Measurements from ENCODE around the gene FAM171A1. TPM values are rescaled to one million over a fixed set of nuclear protein-coding genes. Genes with fewer than 3 reads are reported as not detected.

The FAM171A1 gene
- total and polyA plus RNA-seq, 7 donors, result 4.3 to 29.0 (median 7.2) TPM

DNA sequence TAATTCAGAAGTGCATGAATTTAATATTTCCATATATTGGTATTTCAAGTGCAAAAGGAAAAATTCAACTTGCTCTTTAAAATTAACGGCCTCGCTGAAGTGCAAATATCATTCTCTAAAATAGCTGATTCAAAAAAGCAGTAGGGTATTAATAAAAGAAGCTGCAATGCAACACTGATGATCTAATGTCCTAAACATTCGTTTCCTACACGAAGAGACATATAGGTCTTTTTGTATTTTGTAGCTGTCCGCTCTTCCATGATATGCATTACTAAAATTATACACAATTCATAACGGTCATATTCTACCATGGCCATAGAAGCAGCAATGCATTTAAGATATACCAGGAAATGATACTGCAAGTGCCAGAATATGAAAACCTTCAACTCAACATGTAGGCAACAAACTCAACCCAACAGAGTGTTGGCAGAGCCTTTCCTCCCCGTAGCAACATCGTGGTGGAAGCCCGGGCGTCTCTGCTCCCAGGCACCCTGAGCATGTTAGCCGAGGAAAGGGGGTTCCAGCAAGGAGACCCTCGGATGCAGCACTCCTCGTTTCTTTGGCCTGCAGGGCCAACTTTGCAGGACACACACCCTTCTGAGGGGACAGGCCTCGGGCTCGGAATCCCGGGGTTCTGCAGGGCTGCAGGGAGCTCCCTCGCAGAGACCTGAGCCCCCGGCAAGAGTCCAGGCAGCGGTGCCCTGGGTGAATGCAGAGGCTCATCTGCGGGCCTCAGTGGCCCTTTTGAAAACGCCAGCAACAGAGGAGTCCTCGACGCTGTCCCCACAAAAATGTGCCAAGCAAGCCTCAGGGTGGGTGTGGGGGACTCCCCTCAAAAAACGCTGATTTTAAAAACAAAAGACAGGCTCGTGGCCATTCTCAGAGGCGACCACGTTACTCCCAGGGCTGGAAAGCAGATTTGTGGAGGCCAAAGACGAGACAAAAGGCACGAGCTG is 1.6 kb downstream of the FAM171A1 start:
- WGBS, 2 donors, result 8 to 27% methylated on average over 29 of the region's 29 CpGs
- Histone ChIP-seq H3K27ac (peak overlapping the region; percentile 39 to 77 (median 74)), H3K4me1 (peaks cover 0 to 17% (median 8%) of the 10 kb centered on the region in 4 donors), H3K27me3 (no peaks in the 10 kb centered on the region), H3K9me3 (no peaks in the 10 kb centered on the region), H3K4me3 (peak overlapping the region; percentile 55 to 86 (median 78)), H3K36me3 (no peaks in the 10 kb centered on the region)
- DNase-seq, result no peak
- TF ChIP-seq POLR2AphosphoS5 (IDR thresholded peaks at IDR 0.05) (no peak), EP300 (IDR thresholded peaks at IDR 0.05) (no peak), POLR2A (IDR thresholded peaks at IDR 0.05) (no peak)
- TF ChIP-seq, protein P1, sequence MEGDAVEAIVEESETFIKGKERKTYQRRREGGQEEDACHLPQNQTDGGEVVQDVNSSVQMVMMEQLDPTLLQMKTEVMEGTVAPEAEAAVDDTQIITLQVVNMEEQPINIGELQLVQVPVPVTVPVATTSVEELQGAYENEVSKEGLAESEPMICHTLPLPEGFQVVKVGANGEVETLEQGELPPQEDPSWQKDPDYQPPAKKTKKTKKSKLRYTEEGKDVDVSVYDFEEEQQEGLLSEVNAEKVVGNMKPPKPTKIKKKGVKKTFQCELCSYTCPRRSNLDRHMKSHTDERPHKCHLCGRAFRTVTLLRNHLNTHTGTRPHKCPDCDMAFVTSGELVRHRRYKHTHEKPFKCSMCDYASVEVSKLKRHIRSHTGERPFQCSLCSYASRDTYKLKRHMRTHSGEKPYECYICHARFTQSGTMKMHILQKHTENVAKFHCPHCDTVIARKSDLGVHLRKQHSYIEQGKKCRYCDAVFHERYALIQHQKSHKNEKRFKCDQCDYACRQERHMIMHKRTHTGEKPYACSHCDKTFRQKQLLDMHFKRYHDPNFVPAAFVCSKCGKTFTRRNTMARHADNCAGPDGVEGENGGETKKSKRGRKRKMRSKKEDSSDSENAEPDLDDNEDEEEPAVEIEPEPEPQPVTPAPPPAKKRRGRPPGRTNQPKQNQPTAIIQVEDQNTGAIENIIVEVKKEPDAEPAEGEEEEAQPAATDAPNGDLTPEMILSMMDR (IDR thresholded peaks at IDR 0.05), result no peak
- intact Hi-C loops (cut with DNase I), result loop anchor here (1.0 to 5.0 kb wide), 3 partner anchors 56 to 532 kb away; partner anchors contain the start of genes CDNF, HSPA14 and MSANTD7

DNA sequence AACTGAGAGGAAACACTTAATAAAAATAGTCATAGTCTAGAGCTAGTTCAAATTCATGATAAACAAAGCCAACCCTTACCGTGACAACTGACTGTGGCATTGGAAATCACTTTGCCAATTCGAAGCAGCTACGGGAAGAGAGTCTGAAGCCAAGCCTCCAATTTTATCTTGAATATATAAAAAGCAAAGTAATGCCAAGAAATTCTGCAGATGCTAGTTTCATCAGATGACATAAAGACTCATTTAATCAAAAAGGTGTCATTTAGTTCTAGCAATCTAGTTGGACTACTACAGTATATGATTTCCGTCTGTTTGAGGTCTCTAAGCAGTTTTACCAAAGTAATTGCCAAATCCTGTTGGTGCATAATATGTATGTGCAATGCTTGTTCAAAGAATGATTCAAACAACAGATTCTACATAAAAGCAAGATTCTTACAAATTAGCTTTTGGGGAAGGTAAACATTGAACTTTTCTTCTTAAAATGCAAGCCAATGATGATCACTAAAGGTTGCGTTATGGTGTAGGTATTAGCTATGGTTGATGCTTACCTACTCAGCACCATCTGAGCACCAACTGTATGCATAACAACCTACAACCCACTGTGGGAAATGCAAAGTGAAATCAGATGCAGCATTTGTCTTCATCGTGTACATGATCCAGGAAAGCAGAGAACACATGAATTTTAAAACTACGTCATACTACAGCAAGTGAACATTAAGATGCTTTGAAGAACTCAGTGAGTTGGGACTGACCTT is 2.8 kb downstream of the FAM171A1 start:
- TF ChIP-seq POLR2AphosphoS5 (IDR thresholded peaks at IDR 0.05), result no peak
- TF ChIP-seq, protein P1 (IDR thresholded peaks at IDR 0.05), result no peak
- intact Hi-C loops (cut with DNase I), result no loop called here
- no peaks in the 10 kb centered on the region for H3K36me3 ChIP-seq
- H3K4me1 ChIP-seq, result peaks cover 0 to 17% (median 8%) of the 10 kb centered on the region in 4 donors
- WGBS, 2 donors, result 60 to 77% methylated on average over 7 of the region's 7 CpGs
- H3K9me3 ChIP-seq, result no peaks in the 10 kb centered on the region
- no peak overlapping the region for H3K27ac ChIP-seq
- no peaks in the 10 kb centered on the region for H3K27me3 ChIP-seq
- no peak for DNase-seq
- no peak overlapping the region for H3K4me3 ChIP-seq

GRCh38 chr10:15367296-15368085 is 3.6 kb downstream of the FAM171A1 start:
- H3K27ac ChIP-seq, result no peak overlapping the region
- DNase-seq, result no peak
- WGBS, 2 donors, result 74 to 87% methylated on average over 8 of the region's 8 CpGs
- no peak overlapping the region for H3K4me3 ChIP-seq
- no peaks in the 10 kb centered on the region for H3K9me3 ChIP-seq
- no peak for TF ChIP-seq POLR2AphosphoS5 (IDR thresholded peaks at IDR 0.05)
- TF ChIP-seq, protein P1 (IDR thresholded peaks at IDR 0.05), result no peak
- TF ChIP-seq EP300 (IDR thresholded peaks at IDR 0.05), result no peak
- no peak for TF ChIP-seq POLR2A (IDR thresholded peaks at IDR 0.05)
- intact Hi-C loops (cut with DNase I), result no loop called here
- H3K36me3 ChIP-seq, result no peaks in the 10 kb centered on the region
- H3K27me3 ChIP-seq, result no peaks in the 10 kb centered on the region
- H3K4me1 ChIP-seq, result peaks cover 0 to 17% (median 8%) of the 10 kb centered on the region in 4 donors

DNA sequence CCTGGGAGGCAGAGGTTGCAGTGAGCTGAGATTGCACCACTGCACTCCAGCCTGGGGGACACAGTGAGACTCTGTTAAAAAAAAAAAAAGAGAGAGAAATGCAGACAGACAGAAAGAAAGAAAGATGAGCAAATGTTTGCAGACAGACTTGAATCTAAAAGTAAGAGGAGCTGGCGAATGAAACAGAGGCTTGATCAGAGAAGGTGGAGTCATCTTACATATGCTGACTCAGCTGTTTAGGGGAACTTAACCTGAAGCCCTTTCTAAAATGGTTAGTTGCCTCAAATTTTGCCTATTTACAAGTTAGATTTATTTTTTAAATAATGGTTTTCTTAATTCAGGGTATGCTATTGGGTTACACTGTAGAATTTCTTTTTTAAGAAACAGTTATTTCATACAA is 5.4 kb downstream of the FAM171A1 start:
- Histone ChIP-seq H3K9me3 (no peaks in the 10 kb centered on the region), H3K36me3 (no peaks in the 10 kb centered on the region), H3K27ac (no peak overlapping the region), H3K4me1 (peaks cover 0 to 14% (median 6%) of the 10 kb centered on the region in 4 donors), H3K27me3 (no peaks in the 10 kb centered on the region), H3K4me3 (no peak overlapping the region)
- TF ChIP-seq POLR2AphosphoS5 (IDR thresholded peaks at IDR 0.05) (no peak), EP300 (IDR thresholded peaks at IDR 0.05) (no peak), POLR2A (IDR thresholded peaks at IDR 0.05) (no peak)
- TF ChIP-seq, protein P1 (IDR thresholded peaks at IDR 0.05), result no peak
- whole genome bisulfite sequencing, 2 donors, result 92 to 95% methylated on average over 1 of the region's 1 CpG
- DNase-seq, result no peak
- intact Hi-C loops (cut with DNase I), result no loop called here
